ENCODE measurements around the gene GTF2H1.
"Not testable (repeated sequence)": the region's sequence is repeated elsewhere in the genome, so short reads cannot be mapped to it uniquely, and the experiment has no call there.

The GTF2H1 gene

GRCh38 chr11:18375941-18376340 lies 53.6 kb downstream of the GTF2H1 start:
- no peak for DNase-seq (ENCODE audit: low read depth in 2 of 2)

GRCh38 chr11:18379201-18379600 lies 56.8 kb downstream of the GTF2H1 start:
- no peak for DNase-seq (ENCODE audit: low read depth in 2 of 2)

GRCh38 chr11:18383388-18384156 lies 61.2 kb downstream of the GTF2H1 start:
- DNase-seq (ENCODE audit: low read depth in 2 of 2) = peak; percentile 26 to 76

GRCh38 chr11:18384157-18384641 lies 61.8 kb downstream of the GTF2H1 start:
- no peak for DNase-seq (ENCODE audit: low read depth in 2 of 2)

- no peak for DNase-seq (ENCODE audit: low read depth in 2 of 2)
Observed at GRCh38 chr11:18390088-18390487, 67.7 kb downstream of the GTF2H1 start.

GRCh38 chr11:18392434-18393321 lies 70.3 kb downstream of the GTF2H1 start:
- no peak for DNase-seq (ENCODE audit: low read depth in 2 of 2)

GRCh38 chr11:18393581-18394274 lies 71.4 kb downstream of the GTF2H1 start:
- DNase-seq (ENCODE audit: low read depth in 2 of 2) = no peak

GRCh38 chr11:18394275-18394927 lies 72.0 kb downstream of the GTF2H1 start, which contains the start of gene LDHA:
Gene LDHA, plus strand, starts transcription at chr11:18394563. Its CDS starts 2,280 bp downstream, at chr11:18396843.
- peak; percentile 99 to 100 for DNase-seq (ENCODE audit: low read depth in 2 of 2)

- no peak for DNase-seq (ENCODE audit: low read depth in 2 of 2)
Observed at GRCh38 chr11:18394928-18395734, 72.8 kb downstream of the GTF2H1 start.

GRCh38 chr11:18395735-18396504 lies 73.6 kb downstream of the GTF2H1 start:
- peak; percentile 91 to 92 for DNase-seq (ENCODE audit: low read depth in 2 of 2)

GRCh38 chr11:18397921-18398320 lies 75.6 kb downstream of the GTF2H1 start:
- DNase-seq (ENCODE audit: low read depth in 2 of 2) = no peak

GRCh38 chr11:18401077-18401476 lies 78.7 kb downstream of the GTF2H1 start:
- not testable (repeated sequence) for DNase-seq (ENCODE audit: low read depth in 2 of 2)

- DNase-seq (ENCODE audit: low read depth in 2 of 2) = no peak
Observed at GRCh38 chr11:18404062-18404461, 81.7 kb downstream of the GTF2H1 start.

GRCh38 chr11:18407400-18407799 lies 85.0 kb downstream of the GTF2H1 start:
- not testable (repeated sequence) for DNase-seq (ENCODE audit: low read depth in 2 of 2)

GRCh38 chr11:18408558-18409291 lies 86.4 kb downstream of the GTF2H1 start:
- DNase-seq (ENCODE audit: low read depth in 2 of 2) = no peak

GRCh38 chr11:18416459-18416858 lies 94.1 kb downstream of the GTF2H1 start:
- DNase-seq (ENCODE audit: low read depth in 2 of 2) = no peak
